ENCODE data around the gene NTRK2. TPM values are rescaled to one million over a fixed set of nuclear protein-coding genes. Genes with fewer than 3 reads are reported as not detected.

The NTRK2 gene
- total RNA-seq, 1 donor from 2014 or later: 0.07 TPM

- peaks cover 2% of the 10 kb centered on the region for H3K4me1 Mint-ChIP-seq
- intact Hi-C loops (cut with micrococcal nuclease): no loop called here
- H3K4me3 Mint-ChIP-seq: no peak overlapping the region
- ChIA-PET CTCF (no interaction called here), POLR2A (no interaction called here)
- no peak for TF ChIP-seq CTCF (IDR thresholded peaks at IDR 0.05)
- H3K36me3 Mint-ChIP-seq (ENCODE audit: low read depth): no peaks in the 10 kb centered on the region
- DNase-seq (no peak), ATAC-seq (ENCODE audit: low read depth) (no peak)
- H3K9me3 Mint-ChIP-seq: peaks cover 3% of the 10 kb centered on the region
- H3K27me3 Mint-ChIP-seq: peaks cover 2% of the 10 kb centered on the region
- no peak overlapping the region for H3K27ac Mint-ChIP-seq
These were observed 176.7 kb downstream of the NTRK2 start for GRCh38 chr9:84845956-84846900.

GRCh38 chr9:84846906-84847305 is 177.4 kb downstream of the NTRK2 start:
- Mint-ChIP-seq H3K9me3 (peaks cover 3% of the 10 kb centered on the region), H3K4me1 (peaks cover 2% of the 10 kb centered on the region), H3K27me3 (no peaks in the 10 kb centered on the region), H3K36me3 (ENCODE audit: low read depth) (no peaks in the 10 kb centered on the region), H3K4me3 (no peak overlapping the region), H3K27ac (no peak overlapping the region)
- DNase-seq (no peak), ATAC-seq (ENCODE audit: low read depth) (no peak)
- ChIA-PET POLR2A (no interaction called here), CTCF (no interaction called here)
- intact Hi-C loops (cut with micrococcal nuclease): no loop called here
- no peak for TF ChIP-seq CTCF (IDR thresholded peaks at IDR 0.05)

GRCh38 chr9:84849049-84849448 is 179.5 kb downstream of the NTRK2 start:
- peaks cover 3% of the 10 kb centered on the region for H3K9me3 Mint-ChIP-seq
- no peaks in the 10 kb centered on the region for H3K36me3 Mint-ChIP-seq (ENCODE audit: low read depth)
- intact Hi-C loops (cut with micrococcal nuclease): no loop called here
- POLR2A ChIA-PET: interaction anchor here (0.8 kb wide), 1 partner anchor 646 kb away, joined by 3 read pairs; no protein-coding TSS in a partner anchor
- ATAC-seq (ENCODE audit: low read depth): no peak
- no peaks in the 10 kb centered on the region for H3K27me3 Mint-ChIP-seq
- no peaks in the 10 kb centered on the region for H3K4me1 Mint-ChIP-seq
- H3K27ac Mint-ChIP-seq: no peak overlapping the region
- DNase-seq: no peak
- H3K4me3 Mint-ChIP-seq: no peak overlapping the region
- TF ChIP-seq CTCF (IDR thresholded peaks at IDR 0.05): no peak
- CTCF ChIA-PET: no interaction called here

GRCh38 chr9:84850830-84851392 is 181.4 kb downstream of the NTRK2 start:
- DNase-seq (no peak), ATAC-seq (ENCODE audit: low read depth) (no peak)
- H3K4me3 Mint-ChIP-seq: no peak overlapping the region
- intact Hi-C loops (cut with micrococcal nuclease): no loop called here
- no peak overlapping the region for H3K27ac Mint-ChIP-seq
- H3K27me3 Mint-ChIP-seq: no peaks in the 10 kb centered on the region
- no peak for TF ChIP-seq CTCF (IDR thresholded peaks at IDR 0.05)
- CTCF ChIA-PET: no interaction called here
- POLR2A ChIA-PET: no interaction called here
- no peaks in the 10 kb centered on the region for H3K4me1 Mint-ChIP-seq
- no peaks in the 10 kb centered on the region for H3K36me3 Mint-ChIP-seq (ENCODE audit: low read depth)
- H3K9me3 Mint-ChIP-seq: no peaks in the 10 kb centered on the region

GRCh38 chr9:84851935-84852585 is 182.5 kb downstream of the NTRK2 start:
- intact Hi-C loops (cut with micrococcal nuclease): no loop called here
- ATAC-seq (ENCODE audit: low read depth) (no peak), DNase-seq (no peak)
- H3K27ac Mint-ChIP-seq: no peak overlapping the region
- ChIA-PET CTCF (no interaction called here), POLR2A (no interaction called here)
- H3K27me3 Mint-ChIP-seq: no peaks in the 10 kb centered on the region
- TF ChIP-seq CTCF (IDR thresholded peaks at IDR 0.05): no peak
- H3K4me3 Mint-ChIP-seq: no peak overlapping the region
- no peaks in the 10 kb centered on the region for H3K4me1 Mint-ChIP-seq
- no peaks in the 10 kb centered on the region for H3K36me3 Mint-ChIP-seq (ENCODE audit: low read depth)
- H3K9me3 Mint-ChIP-seq: no peaks in the 10 kb centered on the region

All from activated B cell treated with CpG ODN at 0.5 μM for 24 hours (primary cell).